GM18868 (cell line): Measurements from ENCODE around the gene PKM.
A peak's percentile ranks its signal among the peaks of the same experiment; 100 is the strongest.

Experiments used
- ATAC-seq: cut with Tn5 transposase; IDR thresholded peaks from one replicate; pipeline ENCODE4 v1.9.1; 2021; ENCODE audit warnings: mild to moderate bottlenecking, moderate library complexity; ENCODE audit not compliant: unreplicated experiment

Gene PKM

GRCh38 chr15:72161361-72162132 is 69.4 kb downstream of the PKM start:
- ATAC-seq = no peak

DNA sequence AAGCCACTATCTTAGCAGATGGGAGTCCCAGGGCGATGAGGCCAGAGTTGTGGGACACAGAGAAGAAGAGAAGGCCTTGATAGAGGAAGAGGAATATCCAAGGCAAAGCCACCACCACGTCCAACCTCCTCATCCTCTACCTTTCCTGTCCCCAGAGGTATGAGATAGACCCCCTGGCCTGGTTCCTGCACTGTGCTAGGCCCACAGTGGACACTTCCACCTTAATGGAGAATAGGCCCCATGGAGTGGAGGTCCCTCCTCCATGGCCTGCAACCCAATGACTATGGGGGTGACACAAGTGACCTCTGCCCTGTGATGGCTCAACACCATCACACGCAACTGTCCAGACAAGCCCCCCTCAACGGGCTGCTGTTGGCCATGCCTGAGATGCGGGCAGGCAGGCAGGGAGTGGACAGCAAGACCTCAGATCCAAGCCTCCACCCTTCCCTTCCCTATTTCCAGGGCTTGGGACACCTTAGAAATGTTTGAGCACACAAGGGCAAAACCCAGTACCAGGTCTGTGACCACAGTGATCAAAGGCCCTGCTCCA is 70.2 kb downstream of the PKM start:
- ATAC-seq = no peak

DNA sequence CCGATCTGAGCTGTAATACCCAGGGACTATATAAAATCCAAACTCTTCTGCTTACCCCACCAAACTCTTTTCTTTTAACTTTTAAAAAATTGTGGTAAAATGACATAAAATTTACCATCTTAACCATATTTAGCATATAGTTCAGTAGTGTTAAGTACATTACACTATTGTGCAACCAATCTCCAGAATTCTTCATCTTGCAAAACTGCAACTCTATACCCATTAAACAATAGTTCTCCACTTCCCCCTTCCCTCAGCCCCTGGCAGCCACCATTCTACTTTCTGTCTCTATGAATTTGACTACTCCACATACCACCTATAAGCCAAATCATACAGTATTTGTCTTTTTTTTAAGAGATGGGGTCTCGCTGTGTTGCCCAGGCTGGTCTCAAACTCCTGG is 74.1 kb downstream of the PKM start:
- ATAC-seq = no peak

- peak; percentile 50 for ATAC-seq
Measured at GRCh38 chr15:72155635-72156616, 75.1 kb downstream of the PKM start.

DNA sequence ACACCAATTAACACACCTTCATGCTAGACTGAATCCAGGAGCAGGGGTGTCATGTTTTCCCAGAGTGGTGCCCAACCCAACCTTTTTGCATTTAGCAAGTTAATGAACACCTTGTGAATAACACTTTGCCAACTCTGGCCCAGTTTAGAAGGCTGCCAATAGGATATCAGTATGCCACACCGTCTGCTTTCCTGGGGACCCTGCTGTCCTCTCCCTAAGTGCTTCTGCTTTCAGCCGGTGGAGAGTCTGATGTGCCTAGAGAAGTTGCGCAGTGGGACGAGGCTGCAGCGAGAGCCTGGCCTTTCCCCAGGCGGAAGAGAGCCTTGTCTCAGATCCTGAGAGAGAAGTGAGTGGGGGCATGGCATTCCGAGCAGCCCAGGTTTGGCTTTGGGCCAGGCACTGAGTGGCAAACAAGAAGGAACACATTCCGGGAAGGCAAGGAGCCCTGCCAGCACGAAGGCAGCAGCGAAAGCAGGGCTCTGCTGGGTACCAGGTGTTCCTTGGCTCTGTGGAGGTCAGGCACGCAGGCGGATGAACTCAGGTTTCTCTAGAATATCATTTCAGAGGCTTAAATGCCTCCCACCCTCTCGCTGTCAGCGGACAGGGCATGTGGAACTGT is 75.9 kb downstream of the PKM start:
- ATAC-seq = no peak

DNA sequence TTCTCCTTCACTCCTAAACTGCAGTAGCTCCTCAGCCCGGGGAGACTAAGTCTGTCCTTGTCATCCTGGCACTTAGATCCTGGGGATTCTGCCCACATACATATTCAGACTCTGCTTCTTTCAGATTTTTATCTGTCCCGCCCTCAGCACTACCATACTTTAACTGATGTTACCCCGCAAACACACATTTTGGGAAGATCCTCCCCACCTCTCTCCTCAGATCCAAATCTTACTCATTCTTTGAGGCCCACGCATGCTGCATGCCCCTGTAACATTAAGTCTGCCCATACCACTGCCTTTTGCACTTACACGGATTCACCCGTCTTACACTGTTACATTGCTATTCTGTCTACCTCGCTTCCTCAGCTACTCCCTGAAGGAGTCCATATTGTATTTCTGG is 76.7 kb downstream of the PKM start:
- ATAC-seq = no peak

- no peak for ATAC-seq
Measured at GRCh38 chr15:72153269-72154000, 77.6 kb downstream of the PKM start.
